Tracheal epithelial cell (primary cell): ENCODE measurements around the gene CTSL. TPM values are rescaled to one million over a fixed set of nuclear protein-coding genes. Genes with fewer than 3 reads are reported as not detected.

Experiments used
- total RNA-seq: library from RNA; depleted of rRNA; stranded (reverse); fragments of >200 nt; gene quantifications from 2 replicates; pipeline ENCODE4 v1.2.1, GENCODE V29; 2014

CTSL gene
- 67.6 and 90.8 TPM in 2 replicates for total RNA-seq

GRCh38 chr9:87725900-87726709, at the start of gene CTSL:
Gene CTSL (plus strand): TSS chr9:87726119. CDS start chr9:87727604, 1,485 bp downstream.

Other genes with a start within 250 kb of the CTSL start
- gene DAPK1, start 228.3 kb upstream of the CTSL start, total RNA-seq = 1.9 and 8.2 TPM in 2 replicates
- not detected in 2 replicates for gene SPATA31E1, start 156.8 kb downstream of the CTSL start, total RNA-seq
- not detected in 2 replicates for gene SPATA31C1, start 191.8 kb downstream of the CTSL start, total RNA-seq
- 1.7 and 2.4 TPM in 2 replicates for gene CDK20, start 248.4 kb downstream of the CTSL start, total RNA-seq